GM18526 (cell line): ENCODE results near the gene CTNNBL1.

Source experiments
- POLR2A ChIP-seq: IDR thresholded peaks from 3 replicates; pipeline ENCODE4 v1.6.1; 2011; ENCODE audit not compliant: insufficient read length; ENCODE audit errors: extremely low read depth

CTNNBL1 gene

DNA sequence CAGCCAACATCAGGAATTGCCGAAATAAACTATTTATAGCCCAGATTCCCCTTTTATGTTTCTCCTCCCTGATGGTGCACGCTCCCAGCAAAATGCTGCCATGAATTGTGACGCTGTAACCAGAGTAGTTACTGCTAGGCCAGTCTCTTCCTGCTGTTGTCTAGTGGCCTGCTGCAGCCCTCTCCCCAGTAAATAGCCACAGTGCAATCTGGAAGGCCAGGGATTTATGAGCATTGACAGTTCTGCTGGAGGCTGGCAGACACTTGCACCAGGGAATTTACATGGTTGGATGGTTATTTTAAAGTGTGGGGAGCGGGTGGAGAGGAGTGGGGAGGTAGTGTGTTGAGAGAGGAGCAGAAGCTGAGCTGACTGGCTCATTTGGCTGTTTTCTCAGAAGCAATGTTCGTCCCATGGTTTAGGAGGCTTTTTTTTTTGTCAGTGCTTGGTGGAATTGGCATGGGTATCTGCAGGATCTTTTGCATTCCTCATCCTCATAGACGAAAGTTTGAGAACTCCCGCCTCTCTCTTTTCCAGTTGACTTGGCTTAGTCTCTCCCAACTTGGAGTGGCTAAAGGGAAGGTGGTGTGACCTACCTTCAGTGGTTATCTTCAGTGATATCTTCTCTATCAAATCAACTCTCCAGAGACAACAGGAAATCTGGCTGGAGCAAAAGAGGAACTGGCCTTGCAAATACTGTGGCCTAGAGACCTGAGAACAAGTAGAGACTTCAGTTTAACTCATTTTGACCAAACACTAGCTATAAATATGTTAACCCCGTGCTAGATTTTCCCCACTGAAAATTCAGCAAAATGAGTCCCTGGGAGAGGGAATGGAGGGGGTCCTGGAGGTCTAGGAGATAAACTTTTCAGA is 109.8 kb downstream of the CTNNBL1 start:
- no peak for TF ChIP-seq POLR2A

DNA sequence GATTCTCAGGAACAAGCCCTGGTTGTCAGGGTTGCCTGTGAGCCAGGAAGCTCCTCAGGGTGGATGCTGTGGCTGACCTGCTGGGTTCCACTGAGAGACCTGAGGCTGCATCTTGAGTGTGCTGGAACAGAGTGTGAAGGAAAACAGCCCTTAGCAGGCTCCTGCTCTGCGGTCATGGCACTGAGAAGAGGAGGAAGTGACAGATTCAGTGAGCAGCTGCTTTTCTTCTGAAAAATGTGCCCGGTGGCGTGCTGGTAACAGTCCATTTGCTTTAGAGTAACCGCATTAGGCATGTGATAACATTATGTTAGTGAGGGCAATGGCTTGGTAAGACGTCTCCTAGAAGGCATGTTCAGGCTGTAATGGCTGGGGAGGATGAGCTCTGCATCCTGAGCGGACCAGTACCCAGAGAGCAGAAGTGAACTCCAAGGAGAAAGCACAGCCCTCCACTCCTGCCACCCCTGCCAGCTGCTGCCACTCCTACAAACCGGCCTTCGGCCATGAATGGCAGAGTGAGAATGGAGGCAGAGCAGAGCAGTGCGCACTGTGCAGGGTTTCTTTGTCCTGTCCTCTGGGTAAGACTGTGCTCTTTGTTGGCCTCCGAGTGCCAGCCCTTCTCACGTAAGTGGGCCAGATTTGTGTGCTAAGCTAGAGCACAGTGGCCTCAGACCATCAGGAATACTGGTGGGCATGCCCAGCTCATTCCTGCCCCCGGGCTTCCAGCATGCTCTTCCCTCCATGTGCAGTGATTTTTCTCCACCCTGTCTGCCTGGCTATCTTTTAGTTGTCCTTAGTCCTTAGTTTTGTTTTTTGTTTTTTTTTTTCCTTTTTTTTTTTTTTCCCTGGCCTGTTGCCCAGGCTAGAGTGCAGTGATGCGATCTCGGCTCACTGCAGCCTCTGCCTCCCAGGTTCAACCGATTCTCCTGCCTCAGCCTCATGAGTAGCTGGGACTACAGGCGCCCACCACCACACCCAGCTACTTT is 111.0 kb downstream of the CTNNBL1 start:
- peak; percentile 15 for TF ChIP-seq POLR2A

DNA sequence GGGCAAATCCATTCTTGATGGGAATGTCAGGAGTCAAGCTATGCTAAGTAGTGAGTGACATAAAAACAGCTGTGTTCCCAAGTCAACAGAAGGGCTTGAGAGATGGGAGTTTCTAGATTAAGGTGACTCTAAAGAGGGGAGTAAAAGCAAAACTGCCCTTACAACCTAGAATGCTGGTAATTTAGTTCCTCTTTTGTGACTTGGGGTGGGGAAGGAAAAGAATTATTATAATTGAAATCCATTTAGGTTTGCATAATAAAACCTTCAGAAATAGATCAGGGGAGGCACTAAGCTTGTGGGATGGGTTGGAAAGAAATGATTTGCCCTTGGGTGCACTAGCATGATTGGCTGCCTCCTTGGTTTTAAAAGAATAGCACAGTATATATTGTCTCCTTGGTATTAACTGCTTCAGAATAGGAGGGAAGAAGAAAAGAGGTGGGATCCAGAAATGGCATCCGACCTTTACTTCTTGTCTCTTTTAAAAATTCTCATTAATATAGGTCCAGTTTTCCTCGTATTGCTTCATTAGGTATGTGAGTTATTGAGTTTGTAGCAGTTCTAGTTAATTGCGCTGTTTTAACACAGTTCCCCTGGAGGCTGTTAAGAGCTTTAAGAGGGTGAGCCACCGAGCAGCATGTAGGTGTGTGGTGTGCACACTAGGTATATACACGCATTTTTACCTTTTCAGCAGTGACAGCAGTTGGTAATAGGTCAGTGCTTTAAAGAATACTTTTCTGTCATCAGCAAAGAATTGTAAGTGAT is 113.8 kb downstream of the CTNNBL1 start:
- TF ChIP-seq POLR2A, result no peak

DNA sequence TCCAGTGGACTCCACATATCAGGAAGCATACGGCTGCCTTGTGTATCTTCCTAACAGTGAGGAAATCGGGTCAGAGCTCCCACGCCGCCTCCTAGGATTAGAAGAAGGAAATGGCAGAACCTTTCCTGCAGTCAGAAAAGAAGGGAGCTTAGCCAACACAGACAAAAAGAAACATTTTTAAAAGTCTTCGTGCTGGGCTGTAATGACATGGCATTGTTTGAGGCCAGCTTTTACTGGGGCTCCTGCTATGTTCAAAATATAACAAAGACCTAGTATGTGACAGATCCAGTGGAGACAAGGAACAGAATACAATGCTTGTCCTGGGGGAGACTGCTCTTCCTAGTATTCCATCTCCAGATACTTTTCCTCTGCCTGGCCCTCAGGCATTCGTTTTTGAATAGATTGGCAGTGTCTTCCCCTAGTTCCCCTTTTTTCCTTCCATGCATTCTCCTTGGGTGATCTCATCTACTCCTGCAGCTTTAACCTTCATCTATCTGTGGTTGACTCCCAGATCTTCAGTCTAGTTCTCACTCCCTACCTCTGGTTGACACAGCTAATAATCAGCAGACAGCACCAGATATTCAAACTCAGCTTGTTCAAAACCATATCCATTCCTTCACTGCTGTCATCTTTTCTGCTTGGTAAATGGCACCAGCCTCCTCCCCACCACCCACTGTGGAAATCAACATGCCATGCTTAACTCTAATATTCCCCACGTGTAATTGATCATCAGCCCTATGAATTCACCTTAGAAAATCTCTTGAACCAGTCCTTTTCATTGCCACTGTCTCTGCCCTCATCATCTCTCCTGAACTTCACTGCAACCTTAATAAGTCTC is 114.6 kb downstream of the CTNNBL1 start:
- no peak for TF ChIP-seq POLR2A

DNA sequence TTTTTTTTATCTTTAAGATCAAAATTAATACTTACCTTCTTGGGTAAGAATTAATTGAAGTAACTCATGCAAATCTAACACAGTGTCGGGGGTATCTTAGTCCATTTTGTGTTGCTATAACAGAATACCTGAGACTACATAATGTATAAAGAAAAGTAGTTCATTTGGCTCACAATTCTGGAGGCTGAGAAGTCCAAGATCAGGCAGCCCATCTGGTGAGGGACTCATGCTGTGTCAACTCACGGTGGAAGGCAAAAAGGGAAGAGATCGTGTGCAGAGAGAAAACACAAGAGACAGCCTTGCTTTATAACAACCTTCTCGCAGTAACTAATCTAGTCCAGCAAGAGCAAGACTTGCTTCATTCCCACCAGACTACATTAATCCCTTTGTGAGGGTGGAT is 116.2 kb downstream of the CTNNBL1 start:
- no peak for TF ChIP-seq POLR2A

DNA sequence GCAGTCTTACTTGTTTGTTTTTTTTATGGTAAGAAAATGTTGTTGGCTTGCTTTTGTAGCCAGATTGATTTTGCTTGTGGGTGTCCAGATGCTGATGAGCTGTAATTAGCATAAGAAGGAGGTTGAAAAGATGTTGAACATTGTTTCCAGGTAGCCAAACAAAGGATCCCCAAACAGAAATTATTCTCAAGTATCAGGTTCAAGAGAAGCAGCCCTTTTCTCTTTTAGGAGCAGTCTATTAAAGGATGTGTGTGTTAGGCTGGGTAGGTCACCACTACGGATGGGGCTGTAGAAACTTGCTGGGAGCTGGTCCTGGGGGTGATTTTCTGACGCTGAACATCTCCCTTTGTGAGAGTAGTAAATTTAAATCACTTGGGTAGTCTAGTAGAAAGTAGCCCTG is 122.2 kb downstream of the CTNNBL1 start:
- no peak for TF ChIP-seq POLR2A

DNA sequence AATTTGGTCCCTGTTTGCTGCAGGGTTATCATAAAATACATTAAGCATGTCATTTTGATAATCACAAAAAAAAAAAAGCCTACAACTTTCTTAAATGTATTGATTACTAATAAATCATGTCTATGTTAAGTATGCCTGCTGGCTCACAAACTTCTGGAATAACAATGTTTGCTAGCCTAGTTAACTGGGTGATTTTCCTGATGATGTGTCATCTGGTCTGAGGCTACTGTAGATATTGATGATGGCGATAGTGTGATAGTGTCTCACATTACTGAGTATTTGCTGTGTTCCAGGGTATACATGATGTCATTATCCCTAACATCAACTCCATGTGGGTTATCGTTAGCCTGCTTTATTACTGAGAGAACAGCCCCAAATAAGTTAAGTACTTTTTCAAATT is 122.9 kb downstream of the CTNNBL1 start:
- TF ChIP-seq POLR2A, result no peak

DNA sequence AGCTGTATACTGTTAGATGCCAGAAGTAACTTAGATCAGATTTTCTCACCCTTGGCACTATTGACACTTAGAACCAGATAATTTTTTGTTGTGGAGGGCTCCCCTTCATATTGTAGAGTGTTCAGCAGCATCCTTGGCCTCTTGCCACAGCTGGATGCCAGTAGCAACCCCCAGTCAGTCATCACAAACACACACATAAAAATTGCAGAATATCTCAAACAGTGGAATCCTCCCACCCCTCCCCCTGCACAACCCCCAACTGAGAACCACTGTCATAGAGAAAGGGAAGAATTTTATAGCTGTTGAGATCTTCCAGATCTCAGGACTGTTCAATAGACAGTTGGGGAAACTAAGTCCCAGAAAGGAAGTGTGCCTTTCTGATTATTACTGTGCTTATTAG is 127.9 kb downstream of the CTNNBL1 start:
- TF ChIP-seq POLR2A, result no peak

DNA sequence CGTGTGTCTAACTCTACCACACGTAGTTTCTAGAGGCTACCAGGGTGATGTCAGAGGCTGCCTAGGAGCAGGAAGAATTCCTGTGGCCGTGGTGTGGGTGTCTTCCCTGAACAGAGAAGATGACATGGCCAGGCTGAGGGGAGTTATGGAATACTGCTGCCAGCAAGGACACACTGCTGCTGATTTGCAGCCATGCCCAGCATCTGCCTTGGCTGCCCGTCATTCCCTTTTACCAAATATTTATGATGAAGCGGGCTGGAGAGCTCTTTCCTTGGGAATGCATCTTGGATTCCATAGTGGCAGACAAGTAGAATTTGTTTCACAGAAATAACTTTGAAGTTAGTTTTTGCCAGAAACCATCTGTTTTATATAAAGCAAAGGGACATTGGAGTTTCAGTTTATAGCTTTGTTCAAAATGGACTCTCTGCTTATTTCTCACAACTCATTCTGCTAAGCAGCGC is 128.3 kb downstream of the CTNNBL1 start:
- no peak for TF ChIP-seq POLR2A

DNA sequence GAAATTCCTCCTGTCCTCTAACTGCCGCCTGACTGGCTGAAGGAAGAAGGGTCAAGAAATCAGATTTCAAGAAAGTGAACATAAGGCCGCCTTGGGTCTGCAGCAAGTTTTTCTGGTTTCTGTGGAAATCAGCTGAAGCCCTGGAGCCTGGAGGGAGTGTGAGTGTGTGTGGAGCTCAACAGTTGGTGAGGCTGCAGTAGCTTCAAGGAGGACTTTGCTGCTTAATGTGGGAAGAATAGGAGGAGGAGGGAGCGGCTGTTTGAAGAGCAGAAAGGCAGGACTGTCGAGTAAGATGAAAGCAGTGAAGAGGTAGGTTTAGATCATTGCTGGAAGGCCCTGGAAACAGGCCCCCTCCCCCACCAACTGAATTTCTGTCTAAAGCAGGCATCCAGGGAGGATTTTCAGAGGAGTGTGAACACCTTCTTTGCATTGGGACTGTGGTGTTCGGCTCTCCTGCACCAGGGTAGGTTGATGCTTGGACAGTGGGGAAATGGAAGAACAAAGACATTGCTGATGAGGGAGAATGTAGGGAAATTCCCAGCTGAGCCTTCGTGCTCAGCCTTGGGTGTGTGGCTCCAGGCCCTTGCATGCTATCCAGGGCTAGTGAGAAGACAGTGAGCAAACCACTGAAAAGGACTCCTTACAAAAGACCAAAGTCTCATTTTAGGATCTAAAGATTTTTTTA is 129.6 kb downstream of the CTNNBL1 start:
- TF ChIP-seq POLR2A, result no peak

DNA sequence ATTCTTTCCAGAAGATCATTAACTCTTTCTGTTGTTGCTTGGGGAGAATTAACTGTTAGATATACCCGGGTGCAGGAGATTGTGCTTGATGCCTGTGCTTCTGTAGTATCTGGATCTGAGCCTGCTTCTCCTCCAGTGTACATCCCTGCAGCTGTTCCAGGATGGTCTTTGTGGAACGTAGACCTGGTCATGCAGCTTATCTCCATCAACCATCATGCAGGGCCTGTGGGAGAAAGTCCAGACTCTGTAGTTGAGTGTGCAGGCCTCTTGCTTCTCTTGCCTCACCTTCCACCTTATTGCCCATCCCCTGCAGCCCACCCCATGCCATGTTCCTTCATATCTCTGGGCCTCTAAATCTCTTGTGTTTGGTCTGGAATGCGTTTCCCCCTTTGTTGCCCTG is 133.8 kb downstream of the CTNNBL1 start:
- no peak for TF ChIP-seq POLR2A

DNA sequence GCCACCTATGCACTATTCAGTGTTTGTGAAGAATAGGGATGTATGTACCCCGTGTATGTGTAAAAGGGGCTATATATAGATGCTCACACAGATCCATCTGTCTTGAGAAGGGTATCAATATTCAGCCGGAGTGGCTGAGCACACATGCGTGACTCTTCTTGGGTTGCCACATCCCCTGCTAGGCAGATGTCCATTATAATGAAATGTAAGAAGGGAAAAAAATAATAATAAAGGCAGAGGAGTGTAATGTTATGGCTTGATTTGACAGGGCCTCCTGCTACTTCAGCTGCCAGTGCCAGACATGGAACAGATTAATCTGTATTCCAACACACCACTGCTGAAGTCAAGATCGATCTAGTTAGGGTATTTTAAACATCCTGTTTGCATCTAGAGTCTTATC is 134.9 kb downstream of the CTNNBL1 start:
- TF ChIP-seq POLR2A, result no peak

DNA sequence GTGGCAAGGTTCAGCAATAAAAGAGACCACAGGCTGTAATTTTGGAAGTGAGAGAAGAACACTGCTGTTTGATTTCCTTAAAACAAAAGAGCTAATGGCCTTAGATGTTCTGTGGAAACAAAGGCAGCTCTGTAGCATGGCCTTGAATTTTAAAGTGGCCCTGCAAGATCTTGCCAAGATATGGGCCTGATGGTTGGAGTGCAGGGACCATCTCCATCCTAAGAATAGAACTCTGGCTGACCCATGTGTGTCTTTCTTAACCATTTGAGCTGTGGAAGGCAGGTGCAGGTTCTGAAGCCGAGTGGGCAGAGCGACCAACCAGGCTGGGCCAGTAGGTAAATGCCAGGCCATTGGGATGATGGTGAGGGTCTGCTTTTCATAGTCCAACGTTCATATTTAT is 135.3 kb downstream of the CTNNBL1 start:
- TF ChIP-seq POLR2A, result no peak
